Erythroblast (primary cell): Measurements from ENCODE around the gene AQP1.

ENCODE experiments used
- GATA1 ChIP-seq: IDR thresholded peaks from 2 replicates; pipeline ENCODE4 v1.6.1; 2011; ENCODE audit warnings: low read depth, mild to moderate bottlenecking, control low read depth, low read length, moderate library complexity
- POLR2A ChIP-seq: IDR thresholded peaks from 2 replicates; pipeline ENCODE4 v1.6.1; 2011; ENCODE audit warnings: mild to moderate bottlenecking, low read length

DNA sequence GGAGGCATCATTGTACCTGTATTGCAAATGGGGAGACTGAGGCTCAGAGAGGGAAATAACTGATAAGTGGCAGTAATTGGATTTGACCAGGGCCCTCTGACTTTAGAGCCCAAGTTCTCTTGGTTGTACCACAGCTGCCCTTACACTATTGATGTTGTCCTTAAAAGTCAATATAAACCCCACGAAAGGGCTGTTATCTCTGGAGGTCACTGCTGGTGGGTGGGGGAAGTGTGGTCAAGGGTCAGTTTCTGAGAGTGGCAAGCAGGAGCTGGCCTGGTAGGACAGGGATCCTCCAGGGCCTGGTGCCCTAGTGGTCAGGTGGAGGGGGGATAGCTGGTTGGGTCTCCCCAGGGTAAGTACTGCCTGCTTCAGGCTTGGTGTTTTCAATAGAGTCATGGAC, 44.2 kb upstream of the AQP1 start:
- no peak for TF ChIP-seq POLR2A
- no peak for TF ChIP-seq GATA1
